Measurements from ENCODE around the gene TNNT1. TPM values are rescaled to one million over a fixed set of nuclear protein-coding genes. Genes with fewer than 3 reads are reported as not detected.

TNNT1 gene
- total and polyA plus RNA-seq, 2 experiments from 2014 or later = 11.5 to 32.1 TPM

- H3K9me2 ChIP-seq (replicated peaks; ENCODE audit: insufficient read depth) = no peaks in the 10 kb centered on the region
- TF ChIP-seq EZH2phosphoT487 (IDR thresholded peaks at IDR 0.05; ENCODE audit: low read depth, severe bottlenecking, unreplicated experiment) = no peak
- no peak for TF ChIP-seq EZH2 (IDR thresholded peaks at IDR 0.05; ENCODE audit: borderline replicate concordance)
- TF ChIP-seq CTCF (IDR thresholded peaks at IDR 0.05; ENCODE audit: poor library complexity) = no peak
- no peaks in the 10 kb centered on the region for H4K20me1 ChIP-seq (ENCODE audit: insufficient read depth, poor library complexity, severe bottlenecking)
- no peaks in the 10 kb centered on the region for H3K79me2 ChIP-seq
- no peaks in the 10 kb centered on the region for H3K4me1 ChIP-seq (ENCODE audit: insufficient read depth)
- H3K36me3 ChIP-seq (replicated peaks; ENCODE audit: insufficient read depth, low read depth) = no peaks in the 10 kb centered on the region
- WGBS (ENCODE audit: low lambda C conversion rate, missing lambda C conversion rate) = 83% methylated on average over 1 of the region's 3 CpGs
- no peak overlapping the region for H3K27ac ChIP-seq
- no peak overlapping the region for H3K4me2 ChIP-seq
- H2AFZ ChIP-seq = no peak overlapping the region
- no peak overlapping the region for H3K4me3 ChIP-seq
- DNase-seq (ENCODE audit: low spot score) = no peak
- no peaks in the 10 kb centered on the region for H3K9me3 ChIP-seq (ENCODE audit: low read depth)
- no peaks in the 10 kb centered on the region for H3K27me3 ChIP-seq
Measured at GRCh38 chr19:55134736-55135135, 14.3 kb downstream of the TNNT1 start.

GRCh38 chr19:55133639-55134444 is 15.2 kb downstream of the TNNT1 start:
- H3K9me2 ChIP-seq (replicated peaks; ENCODE audit: insufficient read depth) = no peaks in the 10 kb centered on the region
- no peak for TF ChIP-seq EZH2 (IDR thresholded peaks at IDR 0.05; ENCODE audit: borderline replicate concordance)
- no peak overlapping the region for H2AFZ ChIP-seq
- no peaks in the 10 kb centered on the region for H3K36me3 ChIP-seq (replicated peaks; ENCODE audit: insufficient read depth, low read depth)
- H3K27me3 ChIP-seq = no peaks in the 10 kb centered on the region
- no peaks in the 10 kb centered on the region for H3K4me1 ChIP-seq (ENCODE audit: insufficient read depth)
- H3K79me2 ChIP-seq = no peaks in the 10 kb centered on the region
- WGBS (ENCODE audit: low lambda C conversion rate, missing lambda C conversion rate) = 70% methylated on average over 22 of the region's 25 CpGs
- H3K27ac ChIP-seq = no peak overlapping the region
- H3K4me3 ChIP-seq = no peak overlapping the region
- no peak for DNase-seq (ENCODE audit: low spot score)
- no peak overlapping the region for H3K4me2 ChIP-seq
- H4K20me1 ChIP-seq (ENCODE audit: insufficient read depth, poor library complexity, severe bottlenecking) = no peaks in the 10 kb centered on the region
- H3K9me3 ChIP-seq (ENCODE audit: low read depth) = no peaks in the 10 kb centered on the region

- Histone ChIP-seq H3K4me1 (ENCODE audit: insufficient read depth) (no peaks in the 10 kb centered on the region), H3K4me3 (no peak overlapping the region), H3K9me2 (replicated peaks; ENCODE audit: insufficient read depth) (no peaks in the 10 kb centered on the region), H3K27ac (no peak overlapping the region), H3K4me2 (no peak overlapping the region), H4K20me1 (ENCODE audit: insufficient read depth, poor library complexity, severe bottlenecking) (no peaks in the 10 kb centered on the region), H3K79me2 (no peaks in the 10 kb centered on the region), H3K9me3 (ENCODE audit: low read depth) (no peaks in the 10 kb centered on the region), H3K27me3 (no peaks in the 10 kb centered on the region), H2AFZ (no peak overlapping the region), H3K36me3 (replicated peaks; ENCODE audit: insufficient read depth, low read depth) (no peaks in the 10 kb centered on the region)
- WGBS (ENCODE audit: low lambda C conversion rate, missing lambda C conversion rate) = 80% methylated on average over 14 of the region's 14 CpGs
- DNase-seq (ENCODE audit: low spot score) = no peak
- TF ChIP-seq CTCF (IDR thresholded peaks at IDR 0.05; ENCODE audit: poor library complexity) = no peak
- TF ChIP-seq EZH2phosphoT487 (IDR thresholded peaks at IDR 0.05; ENCODE audit: low read depth, severe bottlenecking, unreplicated experiment) = no peak
- no peak for TF ChIP-seq EZH2 (IDR thresholded peaks at IDR 0.05; ENCODE audit: borderline replicate concordance)
Measured at GRCh38 chr19:55132453-55133129, 16.4 kb downstream of the TNNT1 start.

- Histone ChIP-seq H4K20me1 (ENCODE audit: insufficient read depth, poor library complexity, severe bottlenecking) (no peaks in the 10 kb centered on the region), H3K9me2 (replicated peaks; ENCODE audit: insufficient read depth) (no peaks in the 10 kb centered on the region), H3K4me1 (ENCODE audit: insufficient read depth) (no peaks in the 10 kb centered on the region), H3K27me3 (no peaks in the 10 kb centered on the region), H3K27ac (no peak overlapping the region), H3K4me2 (no peak overlapping the region), H3K79me2 (no peaks in the 10 kb centered on the region), H3K9me3 (ENCODE audit: low read depth) (no peaks in the 10 kb centered on the region), H3K4me3 (no peak overlapping the region), H2AFZ (no peak overlapping the region), H3K36me3 (replicated peaks; ENCODE audit: insufficient read depth, low read depth) (no peaks in the 10 kb centered on the region)
- 86% methylated on average over 16 of the region's 16 CpGs for WGBS (ENCODE audit: low lambda C conversion rate, missing lambda C conversion rate)
- DNase-seq (ENCODE audit: low spot score) = no peak
- TF ChIP-seq EZH2phosphoT487 (IDR thresholded peaks at IDR 0.05; ENCODE audit: low read depth, severe bottlenecking, unreplicated experiment) (no peak), EZH2 (IDR thresholded peaks at IDR 0.05; ENCODE audit: borderline replicate concordance) (no peak), CTCF (IDR thresholded peaks at IDR 0.05; ENCODE audit: poor library complexity) (no peak)
Measured at GRCh38 chr19:55131421-55131820, 17.6 kb downstream of the TNNT1 start.
